Lower leg skin (tissue), 4 donors: ENCODE measurements around the gene SLC6A2. TPM values are rescaled to one million over a fixed set of nuclear protein-coding genes. Genes with fewer than 3 reads are reported as not detected.
A peak's percentile ranks its signal among the peaks of the same experiment; 100 is the strongest.

Experiments
- DNase-seq, 2 donors: peaks; one replicate each; pipeline ENCODE4 v3.0.0-alpha.2; 2019; ENCODE audit warnings: low spot score in 2 of 2
- H3K4me3 ChIP-seq: fragments of 200-600 bp; sonication (generic); 2 replicates; pipeline ENCODE4 v1.5.1; 2017; ENCODE audit warnings: mild to moderate bottlenecking, low read depth; ENCODE audit not compliant: poor library complexity, severe bottlenecking
- POLR2A ChIP-seq, 2 donors: fragments of 450-650 bp; IDR thresholded peaks; one replicate each; pipeline ENCODE4 v1.6.1; 2016 to 2017; ENCODE audit warnings: antibody characterized with exemption in 2 of 2, mild to moderate bottlenecking in 1 of 2, moderate library complexity in 1 of 2
- WGBS, 2 donors: methylation state at CpG; one replicate each; pipeline ENCODE4 v1.1.5; 2018; 5-methylcytosine and 5-hydroxymethylcytosine counted together
- intact Hi-C: fragments of 100-400 bp; cut with DNase I; formaldehyde crosslinking; loops from one replicate; pipeline ENCODE4 v1.15.0; 2023; ENCODE audit warnings: low total_unique reads
- total RNA-seq, 4 donors: library from RNA; depleted of rRNA; stranded (reverse); fragments of >200 nt; gene quantifications; one replicate each; pipeline ENCODE4 v1.1.0, GENCODE V29; 2016
- TF ChIP-seq, protein P1 (sequence below), 3 donors: fragments of 450-650 bp; IDR thresholded peaks; one replicate each; pipeline ENCODE4 v1.5.1; 2016; ENCODE audit warnings: antibody characterized with exemption in 3 of 3, mild to moderate bottlenecking in 3 of 3, moderate library complexity in 2 of 3

SLC6A2 gene
- total RNA-seq, 4 donors from 2014 or later = 2.3 to 26.1 (median 8.7) TPM

DNA sequence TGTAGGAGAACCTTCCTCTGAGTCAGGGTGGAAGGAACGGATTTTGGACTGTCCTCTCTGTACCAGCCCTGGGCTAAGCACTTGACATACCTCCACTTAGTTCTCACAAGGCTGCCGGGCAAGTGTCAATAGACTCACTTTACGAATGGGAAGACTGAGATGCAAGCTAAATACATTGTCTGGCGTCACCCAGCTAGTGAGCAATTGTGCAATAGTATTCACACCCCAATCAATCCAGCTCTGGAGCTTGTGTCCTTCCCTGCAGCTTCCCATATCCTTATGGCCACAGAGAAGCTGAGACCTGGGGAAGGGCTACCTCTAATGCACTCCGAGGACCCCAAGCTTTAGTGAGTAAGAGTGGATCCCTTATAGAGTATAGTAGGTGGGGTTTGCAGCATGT lies 39.8 kb downstream of the SLC6A2 start:
- H3K4me3 ChIP-seq = no peak overlapping the region
- 85 to 91% methylated on average over 5 of the region's 5 CpGs for WGBS, 2 donors
- DNase-seq = no peak
- intact Hi-C loops = loop anchor here (5.0 kb wide), 1 partner anchor 153 kb away; no protein-coding TSS in a partner anchor
- TF ChIP-seq POLR2A (IDR thresholded peaks at IDR 0.05) = no peak
- TF ChIP-seq, protein P1, sequence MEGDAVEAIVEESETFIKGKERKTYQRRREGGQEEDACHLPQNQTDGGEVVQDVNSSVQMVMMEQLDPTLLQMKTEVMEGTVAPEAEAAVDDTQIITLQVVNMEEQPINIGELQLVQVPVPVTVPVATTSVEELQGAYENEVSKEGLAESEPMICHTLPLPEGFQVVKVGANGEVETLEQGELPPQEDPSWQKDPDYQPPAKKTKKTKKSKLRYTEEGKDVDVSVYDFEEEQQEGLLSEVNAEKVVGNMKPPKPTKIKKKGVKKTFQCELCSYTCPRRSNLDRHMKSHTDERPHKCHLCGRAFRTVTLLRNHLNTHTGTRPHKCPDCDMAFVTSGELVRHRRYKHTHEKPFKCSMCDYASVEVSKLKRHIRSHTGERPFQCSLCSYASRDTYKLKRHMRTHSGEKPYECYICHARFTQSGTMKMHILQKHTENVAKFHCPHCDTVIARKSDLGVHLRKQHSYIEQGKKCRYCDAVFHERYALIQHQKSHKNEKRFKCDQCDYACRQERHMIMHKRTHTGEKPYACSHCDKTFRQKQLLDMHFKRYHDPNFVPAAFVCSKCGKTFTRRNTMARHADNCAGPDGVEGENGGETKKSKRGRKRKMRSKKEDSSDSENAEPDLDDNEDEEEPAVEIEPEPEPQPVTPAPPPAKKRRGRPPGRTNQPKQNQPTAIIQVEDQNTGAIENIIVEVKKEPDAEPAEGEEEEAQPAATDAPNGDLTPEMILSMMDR (IDR thresholded peaks at IDR 0.05) = no peak

DNA sequence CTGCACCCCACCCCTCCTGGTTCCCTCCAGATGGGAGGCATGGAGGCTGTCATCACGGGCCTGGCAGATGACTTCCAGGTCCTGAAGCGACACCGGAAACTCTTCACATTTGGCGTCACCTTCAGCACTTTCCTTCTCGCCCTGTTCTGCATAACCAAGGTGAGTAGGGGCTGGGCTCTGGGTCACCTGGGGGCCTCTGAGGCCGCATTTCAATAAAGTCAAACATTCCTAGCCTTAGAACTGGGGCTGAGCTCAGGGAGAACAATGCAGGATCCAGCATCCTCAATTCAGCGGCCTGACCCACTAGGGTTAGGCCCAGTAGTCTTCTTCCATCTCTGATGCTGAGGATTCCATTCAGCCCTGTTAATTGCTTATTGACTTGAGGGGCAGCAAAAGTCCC lies 42.1 kb downstream of the SLC6A2 start:
- intact Hi-C loops = loop anchor here (5.0 kb wide), 1 partner anchor 156 kb away; no protein-coding TSS in a partner anchor
- TF ChIP-seq POLR2A (IDR thresholded peaks at IDR 0.05) = no peak
- TF ChIP-seq, protein P1 (IDR thresholded peaks at IDR 0.05) = no peak
- DNase-seq = no peak
- WGBS, 2 donors = 83 to 88% methylated on average over 7 of the region's 7 CpGs
- no peak overlapping the region for H3K4me3 ChIP-seq

DNA sequence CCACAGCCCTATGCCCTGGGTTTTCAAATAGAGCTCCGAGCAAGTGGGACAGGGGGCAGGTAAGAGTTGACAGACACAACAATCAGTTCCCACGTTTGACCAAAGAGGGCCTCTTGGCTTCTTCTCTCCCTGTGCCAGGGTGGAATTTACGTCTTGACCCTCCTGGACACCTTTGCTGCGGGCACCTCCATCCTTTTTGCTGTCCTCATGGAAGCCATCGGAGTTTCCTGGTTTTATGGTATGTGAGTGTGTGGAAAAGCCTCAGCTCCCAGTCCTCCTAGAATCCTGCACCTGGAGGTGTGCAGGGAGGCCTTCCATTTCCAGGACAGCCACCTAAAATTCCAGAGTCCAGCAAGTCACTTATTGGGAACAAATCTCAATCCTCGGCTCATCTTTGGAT lies 42.5 kb downstream of the SLC6A2 start:
- peak in 1 of 2 donors; percentile 37 for DNase-seq
- intact Hi-C loops = loop anchor here (5.0 kb wide), 1 partner anchor 156 kb away; no protein-coding TSS in a partner anchor
- TF ChIP-seq, protein P1 (IDR thresholded peaks at IDR 0.05) = no peak
- no peak for TF ChIP-seq POLR2A (IDR thresholded peaks at IDR 0.05)
- H3K4me3 ChIP-seq = no peak overlapping the region
- 81 to 84% methylated on average over 6 of the region's 6 CpGs for WGBS, 2 donors

DNA sequence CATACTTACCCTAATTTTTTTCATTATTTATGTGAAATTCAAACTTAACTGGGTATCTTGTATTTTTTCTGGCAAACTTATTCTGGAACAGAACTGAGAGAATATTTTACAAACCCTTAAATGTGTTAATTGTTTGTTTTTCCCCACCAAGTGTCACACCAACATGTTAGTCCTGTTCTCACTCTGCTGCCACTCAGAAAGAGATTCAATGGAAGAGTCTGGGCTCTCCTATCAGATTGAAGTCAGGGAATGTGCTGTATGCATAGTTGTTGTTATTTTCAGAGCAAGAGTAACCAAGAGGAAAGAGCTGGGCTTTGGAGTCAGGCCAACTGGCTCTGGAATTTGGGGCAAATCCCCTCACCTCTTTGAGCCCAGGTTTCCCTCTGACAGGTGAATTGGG lies 43.2 kb downstream of the SLC6A2 start:
- no peak for DNase-seq
- TF ChIP-seq POLR2A (IDR thresholded peaks at IDR 0.05) = no peak
- TF ChIP-seq, protein P1 (IDR thresholded peaks at IDR 0.05) = no peak
- H3K4me3 ChIP-seq = no peak overlapping the region
- intact Hi-C loops = loop anchor here (5.0 kb wide), 1 partner anchor 157 kb away; no protein-coding TSS in a partner anchor

DNA sequence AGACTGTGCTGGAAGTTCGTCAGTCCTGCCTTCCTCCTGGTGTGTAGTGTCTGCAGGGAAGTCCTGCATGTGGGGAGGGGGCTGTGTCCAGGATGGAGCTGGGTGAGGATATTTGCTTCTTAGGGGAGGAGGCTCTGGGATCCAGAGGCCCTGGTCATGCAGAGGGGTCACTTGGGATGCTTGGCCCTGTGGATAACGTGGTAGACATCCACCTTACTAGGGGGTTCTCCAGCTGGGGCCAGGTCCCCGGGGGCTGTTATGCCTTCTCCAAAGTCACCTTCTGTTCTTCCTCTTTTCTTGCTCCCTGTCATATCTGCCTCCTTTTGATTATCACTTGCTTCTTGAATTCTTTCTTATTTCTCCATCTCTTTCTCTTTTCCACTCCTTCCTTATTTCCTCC lies 43.8 kb downstream of the SLC6A2 start:
- no peak overlapping the region for H3K4me3 ChIP-seq
- intact Hi-C loops = loop anchor here (2.0 to 5.0 kb wide), 2 partner anchors 157 to 235 kb away; no protein-coding TSS in a partner anchor
- no peak for TF ChIP-seq POLR2A (IDR thresholded peaks at IDR 0.05)
- TF ChIP-seq, protein P1 (IDR thresholded peaks at IDR 0.05) = no peak
- peak in 1 of 2 donors; percentile 72 for DNase-seq
- WGBS, 2 donors = 85 to 87% methylated on average over 3 of the region's 3 CpGs

DNA sequence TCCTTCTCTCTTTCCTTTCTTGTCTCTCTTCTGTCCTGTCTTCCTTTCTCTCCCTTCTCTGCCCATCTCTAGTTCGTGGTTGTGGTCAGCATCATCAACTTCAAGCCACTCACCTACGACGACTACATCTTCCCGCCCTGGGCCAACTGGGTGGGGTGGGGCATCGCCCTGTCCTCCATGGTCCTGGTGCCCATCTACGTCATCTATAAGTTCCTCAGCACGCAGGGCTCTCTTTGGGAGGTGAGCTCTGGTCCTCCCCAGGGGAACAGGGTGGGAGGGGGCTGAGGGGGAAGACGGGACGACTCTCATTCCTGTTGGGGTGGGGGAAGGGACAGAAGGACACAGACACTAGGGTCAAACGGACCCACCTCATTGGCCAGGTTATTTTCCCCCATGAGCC lies 44.3 kb downstream of the SLC6A2 start:
- 90 to 94% methylated on average over 10 of the region's 10 CpGs for WGBS, 2 donors
- DNase-seq = peak in 1 of 2 donors; percentile 50
- H3K4me3 ChIP-seq = no peak overlapping the region

More for the DNA sequence above, 44.3 kb downstream of the SLC6A2 start:
- intact Hi-C loops = loop anchor here (2.0 kb wide), 1 partner anchor 235 kb away; no protein-coding TSS in a partner anchor
- TF ChIP-seq, protein P1 (IDR thresholded peaks at IDR 0.05) = no peak
- TF ChIP-seq POLR2A (IDR thresholded peaks at IDR 0.05) = no peak
